ENCODE results near the gene LRMDA. TPM values are rescaled to one million over a fixed set of nuclear protein-coding genes. Genes with fewer than 3 reads are reported as not detected.

Gene LRMDA
- polyA plus RNA-seq, 4 donors = 19.1 to 23.0 (median 20.7) TPM

DNA sequence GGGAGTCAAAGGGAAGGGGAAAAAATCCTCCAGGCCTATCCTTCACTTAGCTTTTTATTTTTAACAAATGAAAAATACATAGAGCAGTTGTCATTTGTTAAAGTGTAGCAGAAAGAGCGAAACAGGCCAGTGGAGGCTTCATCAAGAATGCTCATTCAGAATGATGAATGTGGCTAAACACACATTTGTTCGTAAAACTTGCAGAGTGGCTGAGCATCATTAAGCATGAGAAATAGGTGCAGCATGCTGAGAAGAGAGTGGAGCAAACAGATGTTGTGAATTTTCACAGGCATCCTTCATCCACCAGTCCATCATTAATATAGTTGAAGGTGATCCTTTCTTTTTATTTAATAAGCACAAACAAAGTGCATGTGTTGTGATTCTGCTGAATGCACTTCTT lies 407.6 kb downstream of the LRMDA start:
- DNase-seq (ENCODE audit: low read depth in 4 of 4, low spot score in 3 of 4) = no peak

DNA sequence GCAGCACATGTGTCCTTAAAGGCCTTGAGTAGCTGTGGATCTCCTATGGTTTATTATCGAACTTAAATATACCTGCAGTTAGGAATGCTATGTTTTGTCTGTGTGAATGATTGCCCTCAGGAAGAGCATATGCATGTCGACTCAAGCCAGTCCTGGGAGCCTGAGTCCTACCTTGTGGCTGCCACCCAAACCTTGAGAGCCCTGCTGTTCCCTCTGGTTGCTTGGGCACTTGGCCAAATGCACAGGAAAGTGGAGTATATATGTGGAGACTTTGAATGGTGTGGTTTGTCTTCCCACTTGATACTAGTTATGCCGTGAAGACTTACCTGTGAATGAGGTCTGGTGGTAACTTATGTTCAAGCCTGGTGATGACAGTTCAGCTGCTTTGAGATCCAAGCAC lies 409.8 kb downstream of the LRMDA start:
- DNase-seq (ENCODE audit: low read depth in 4 of 4, low spot score in 3 of 4) = no peak

DNA sequence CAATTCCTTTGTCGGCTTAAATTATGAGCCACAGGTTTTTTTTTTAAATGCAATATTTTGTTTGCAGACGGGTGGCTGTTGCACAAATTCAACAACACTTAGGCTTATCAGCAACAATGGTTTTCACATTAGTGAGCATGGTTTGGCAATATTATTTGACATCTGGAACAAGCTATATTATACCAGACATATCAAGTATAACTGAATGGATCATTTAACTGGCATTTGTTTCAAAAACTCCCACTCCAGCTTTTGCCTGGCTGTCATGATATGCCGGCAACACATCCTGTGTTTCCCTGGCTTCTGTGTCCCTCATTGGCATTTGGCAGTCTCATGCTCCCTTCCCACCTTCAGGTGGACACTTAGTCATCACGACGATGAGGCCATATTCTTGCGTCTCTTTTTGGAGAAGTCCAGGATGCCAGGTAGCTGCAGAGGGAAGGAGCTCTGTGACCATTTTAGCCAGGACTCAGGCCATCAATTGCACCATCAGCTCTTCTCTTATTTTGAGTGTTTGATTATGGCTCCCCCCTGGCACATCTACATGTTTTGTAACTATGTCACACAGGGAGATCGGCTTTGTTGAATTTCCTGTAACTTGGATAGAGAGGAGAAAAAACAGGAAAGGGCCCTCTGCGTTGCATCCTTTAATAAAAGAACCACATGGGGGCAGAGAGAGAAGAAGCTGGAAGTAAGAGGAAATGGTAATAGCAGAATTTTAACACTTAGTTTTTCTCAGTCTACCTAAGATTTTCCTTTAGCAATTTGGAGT lies 413.9 kb downstream of the LRMDA start:
- no peak for DNase-seq (ENCODE audit: low read depth in 4 of 4, low spot score in 3 of 4)

DNA sequence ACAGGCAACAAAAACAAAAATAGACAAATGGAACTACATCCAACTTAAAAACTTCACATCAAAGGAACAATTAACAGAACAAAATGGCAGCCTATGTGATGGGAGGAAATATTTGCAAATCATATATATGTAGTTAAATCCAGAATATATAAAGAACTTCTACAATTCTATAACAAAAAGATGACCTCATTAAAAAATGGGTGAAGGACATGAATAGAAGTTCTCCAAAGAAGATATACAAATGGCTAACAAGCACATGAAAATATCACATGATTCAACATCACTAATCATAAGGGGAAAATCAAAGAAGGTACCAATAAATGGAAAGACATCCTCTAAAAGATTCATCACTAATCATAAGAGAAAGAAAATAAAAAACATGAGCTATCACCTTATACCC lies 416.1 kb downstream of the LRMDA start:
- DNase-seq (ENCODE audit: low read depth in 4 of 4, low spot score in 3 of 4) = no peak

DNA sequence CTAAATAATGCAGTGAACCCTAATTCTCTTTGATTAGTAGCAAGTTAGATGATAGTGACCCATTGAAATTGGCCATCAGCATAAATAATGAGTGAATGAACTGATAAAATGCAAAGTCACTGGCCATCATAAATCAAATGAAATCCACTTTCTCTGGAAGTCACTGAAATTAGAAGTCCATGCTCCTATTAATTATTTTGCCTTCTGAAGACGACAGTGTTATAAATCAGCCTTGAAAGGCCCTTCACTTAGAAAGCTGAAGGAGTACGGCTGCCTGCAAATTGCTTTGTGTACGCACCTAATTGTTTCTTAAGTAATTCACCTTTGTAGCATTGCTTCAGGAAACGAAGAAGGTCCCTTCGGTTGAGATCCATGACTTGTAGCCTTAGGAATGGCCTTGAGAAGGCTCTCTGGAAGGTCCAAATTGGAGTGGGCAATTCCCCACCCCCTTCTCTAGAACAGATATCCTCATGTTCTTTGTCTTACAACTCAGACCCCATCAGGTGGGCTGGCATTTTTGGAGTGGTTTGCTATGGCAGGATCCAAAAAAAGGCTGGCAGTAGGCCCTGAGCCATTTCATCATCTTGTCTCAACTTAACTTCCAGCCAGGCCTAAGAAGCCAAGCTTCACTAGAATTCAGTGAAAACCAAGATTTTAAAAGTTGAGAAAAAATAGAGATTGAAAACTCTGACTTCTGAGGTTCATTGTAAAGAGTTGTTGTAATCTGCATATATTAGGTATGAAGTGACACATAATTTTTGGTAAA lies 420.3 kb downstream of the LRMDA start:
- no peak for DNase-seq (ENCODE audit: low read depth in 4 of 4, low spot score in 3 of 4)

DNA sequence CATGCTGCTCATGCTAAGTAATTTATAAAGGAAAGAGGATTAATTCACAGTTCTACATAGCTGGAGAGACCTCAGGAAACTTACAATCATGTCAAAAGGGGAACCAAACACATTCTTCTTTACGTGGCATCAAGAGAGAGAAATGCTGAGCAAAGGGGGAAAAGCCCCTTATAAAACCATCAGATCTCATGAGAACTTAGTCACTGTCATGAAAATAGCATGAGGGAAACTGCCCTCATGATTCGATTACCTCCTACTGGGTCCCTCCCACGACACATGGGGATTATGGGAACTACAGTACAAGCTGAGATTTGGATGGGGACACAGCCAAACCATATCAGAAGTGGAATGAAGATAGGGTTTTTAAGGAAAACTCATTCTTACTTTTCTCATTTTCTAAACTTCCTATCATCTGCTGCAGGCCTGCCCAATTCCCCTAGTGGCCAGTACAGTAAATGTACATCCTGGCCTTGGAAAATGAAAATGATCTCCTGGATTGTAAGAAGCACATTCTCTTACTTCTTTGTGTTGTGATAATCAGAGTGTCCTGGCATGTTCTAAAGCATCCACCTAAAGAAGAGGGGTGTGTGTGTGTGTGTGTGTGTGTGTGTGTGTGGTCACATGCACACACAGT lies 421.5 kb downstream of the LRMDA start:
- DNase-seq (ENCODE audit: low read depth in 4 of 4, low spot score in 3 of 4) = no peak

DNA sequence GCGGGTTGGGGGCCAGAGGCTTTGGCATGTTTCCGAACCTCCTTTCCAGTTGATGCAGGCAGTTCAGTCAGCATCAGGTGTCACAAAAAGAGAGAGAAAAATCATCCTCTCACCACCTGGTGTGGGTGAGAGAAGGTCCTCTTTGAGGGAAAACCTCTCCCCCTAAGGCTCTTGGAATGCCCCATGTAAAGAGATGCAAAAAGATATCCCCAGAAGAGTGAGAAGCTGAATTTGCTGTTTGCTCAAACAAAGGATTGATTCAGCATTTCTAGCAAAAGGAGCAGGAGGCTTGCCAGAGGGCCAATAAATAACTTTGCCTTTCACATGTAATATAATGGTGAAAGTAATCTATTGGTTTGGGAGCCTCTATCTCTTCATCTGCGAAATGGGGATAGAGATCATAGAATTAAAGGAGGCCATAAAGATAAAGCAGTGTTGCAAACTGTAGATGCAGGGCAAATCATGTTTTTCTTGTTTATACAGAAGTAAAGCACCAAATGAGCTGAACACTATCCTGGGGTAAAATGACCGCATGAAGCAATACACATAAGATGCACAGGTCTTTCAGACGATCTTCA lies 425.9 kb downstream of the LRMDA start:
- no peak for DNase-seq (ENCODE audit: low read depth in 4 of 4, low spot score in 3 of 4)

DNA sequence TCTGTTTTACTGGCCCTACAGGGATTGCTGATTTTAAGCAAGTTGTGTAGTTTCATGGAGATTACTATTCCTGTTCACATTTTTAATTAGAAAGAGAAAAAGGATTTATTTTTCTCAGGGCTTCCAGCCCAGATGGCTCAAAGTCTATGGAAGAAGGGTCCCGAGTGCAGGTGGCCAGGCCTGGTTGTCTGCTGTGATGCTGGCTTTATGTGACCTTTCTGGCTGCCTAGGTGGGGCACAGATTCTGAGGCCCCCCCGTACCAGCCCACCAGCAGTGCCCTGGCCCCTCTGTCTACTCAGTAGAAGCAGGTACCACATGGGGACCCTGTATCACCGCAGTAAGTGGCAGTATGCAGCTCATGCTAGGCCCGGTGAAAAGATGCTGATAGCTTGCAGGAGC lies 426.5 kb downstream of the LRMDA start:
- DNase-seq (ENCODE audit: low read depth in 4 of 4, low spot score in 3 of 4) = no peak

DNA sequence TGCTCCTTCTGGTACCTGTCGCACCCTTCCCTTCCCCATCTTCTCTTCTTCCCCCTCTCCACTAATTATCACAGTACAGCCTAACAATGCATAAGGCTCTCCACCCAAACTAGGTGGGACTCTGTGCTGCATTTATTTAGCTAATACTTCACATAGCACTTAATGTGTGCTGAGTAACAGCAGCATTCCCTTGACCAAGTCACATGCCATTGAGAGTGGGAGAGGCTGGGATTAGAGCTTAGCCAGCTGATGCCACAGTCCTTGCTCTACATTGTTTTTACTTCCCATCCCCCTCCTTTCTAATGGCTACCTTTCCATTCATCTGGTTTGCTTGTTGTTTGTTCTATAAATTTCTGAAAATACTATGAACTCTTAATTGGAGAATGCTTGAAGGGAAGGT lies 426.9 kb downstream of the LRMDA start:
- DNase-seq (ENCODE audit: low read depth in 4 of 4, low spot score in 3 of 4) = no peak

DNA sequence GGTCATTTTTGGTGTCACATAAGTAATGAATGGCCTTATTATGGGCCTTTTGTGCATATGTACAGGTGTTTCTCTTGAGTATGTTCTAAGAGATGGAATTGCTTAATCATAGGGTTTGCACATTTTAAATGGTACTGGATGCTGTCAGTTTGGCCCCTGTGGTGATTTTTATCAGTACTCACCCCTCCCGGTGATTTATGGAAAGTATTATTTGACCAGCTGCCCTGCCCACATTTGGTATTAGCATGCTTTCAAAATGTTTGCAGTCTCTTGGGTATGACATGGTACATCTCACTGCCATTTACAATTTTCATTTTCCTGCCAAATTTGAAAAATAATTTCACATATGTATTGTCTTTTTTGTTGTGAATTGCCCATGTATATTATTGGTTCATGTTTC lies 427.7 kb downstream of the LRMDA start:
- no peak for DNase-seq (ENCODE audit: low read depth in 4 of 4, low spot score in 3 of 4)

DNA sequence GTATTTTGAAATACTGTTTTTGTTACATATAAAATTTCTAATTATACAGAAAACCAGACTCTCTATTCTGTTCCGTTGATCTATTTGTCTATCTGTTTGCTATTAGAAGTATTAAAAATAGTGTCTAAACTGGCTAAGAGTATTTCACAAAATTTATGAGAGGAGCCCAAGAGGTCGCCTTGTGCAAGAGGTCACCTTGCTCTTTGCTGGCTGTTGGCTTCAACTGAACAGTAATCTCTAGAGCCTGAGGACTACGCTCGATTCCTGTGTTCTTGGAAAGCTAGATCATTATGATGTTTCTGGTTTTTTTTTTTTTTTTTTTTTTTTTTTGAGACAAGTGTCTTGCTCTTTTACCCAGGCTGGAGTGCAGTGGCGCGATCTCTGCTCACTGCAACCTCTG lies 428.6 kb downstream of the LRMDA start:
- no peak for DNase-seq (ENCODE audit: low read depth in 4 of 4, low spot score in 3 of 4)

DNA sequence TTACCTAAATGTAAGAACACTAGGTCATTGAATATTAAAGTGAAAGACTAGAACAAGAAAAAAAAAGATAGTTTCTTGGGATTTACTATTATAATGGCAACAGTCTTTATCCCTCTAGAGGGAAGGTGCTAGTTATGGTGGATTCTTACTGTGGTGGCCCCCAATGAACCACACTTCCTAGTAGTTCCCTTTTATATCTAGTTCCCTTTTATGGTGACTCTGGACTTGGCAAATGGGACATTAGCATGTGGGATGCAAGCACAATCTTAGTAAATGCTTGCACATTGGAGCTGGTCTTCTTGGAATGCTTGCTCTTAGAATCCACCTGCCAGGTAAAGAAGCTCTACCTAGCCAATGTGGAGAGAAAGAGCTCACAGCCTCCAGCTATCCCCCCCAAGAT lies 430.2 kb downstream of the LRMDA start:
- no peak for DNase-seq (ENCODE audit: low read depth in 4 of 4, low spot score in 3 of 4)

DNA sequence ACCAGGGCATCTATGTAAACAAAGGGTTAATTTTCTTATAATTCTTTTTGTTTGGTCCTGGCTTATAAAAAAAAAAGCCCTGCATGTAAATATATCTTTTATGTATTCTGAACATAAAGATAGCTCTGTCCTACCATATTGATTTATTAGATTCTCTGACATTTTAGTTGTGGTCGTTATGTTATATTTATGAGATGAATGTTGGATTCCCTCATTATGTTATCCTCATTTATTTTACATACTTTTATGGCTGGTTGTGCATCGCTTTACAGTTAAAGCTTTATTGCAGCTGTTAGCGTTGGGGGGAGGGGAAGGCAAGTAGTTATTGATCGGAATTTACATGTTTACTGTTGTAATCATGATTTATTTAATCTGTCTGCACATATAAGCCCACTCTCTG lies 431.5 kb downstream of the LRMDA start:
- no peak for DNase-seq (ENCODE audit: low read depth in 4 of 4, low spot score in 3 of 4)

DNA sequence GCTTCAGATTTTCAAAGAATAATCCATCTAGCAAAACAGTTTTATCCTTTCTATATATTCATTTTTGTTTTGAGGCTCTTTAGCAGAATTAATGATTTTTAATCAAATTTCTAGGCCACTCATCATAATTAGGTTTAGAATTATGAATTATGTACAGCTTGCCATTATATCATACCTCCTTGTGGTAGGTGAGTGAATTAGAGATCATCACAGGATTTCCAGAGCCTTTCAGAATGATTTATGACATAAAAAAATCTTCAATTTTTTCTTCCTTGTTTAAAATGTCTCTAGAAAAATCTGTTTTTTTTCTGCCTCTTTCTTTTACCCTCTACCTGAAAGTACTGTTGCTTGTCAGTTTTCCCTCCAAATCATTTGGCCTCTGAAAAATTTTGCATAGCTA lies 433.3 kb downstream of the LRMDA start:
- DNase-seq (ENCODE audit: low read depth in 4 of 4, low spot score in 3 of 4) = no peak

DNA sequence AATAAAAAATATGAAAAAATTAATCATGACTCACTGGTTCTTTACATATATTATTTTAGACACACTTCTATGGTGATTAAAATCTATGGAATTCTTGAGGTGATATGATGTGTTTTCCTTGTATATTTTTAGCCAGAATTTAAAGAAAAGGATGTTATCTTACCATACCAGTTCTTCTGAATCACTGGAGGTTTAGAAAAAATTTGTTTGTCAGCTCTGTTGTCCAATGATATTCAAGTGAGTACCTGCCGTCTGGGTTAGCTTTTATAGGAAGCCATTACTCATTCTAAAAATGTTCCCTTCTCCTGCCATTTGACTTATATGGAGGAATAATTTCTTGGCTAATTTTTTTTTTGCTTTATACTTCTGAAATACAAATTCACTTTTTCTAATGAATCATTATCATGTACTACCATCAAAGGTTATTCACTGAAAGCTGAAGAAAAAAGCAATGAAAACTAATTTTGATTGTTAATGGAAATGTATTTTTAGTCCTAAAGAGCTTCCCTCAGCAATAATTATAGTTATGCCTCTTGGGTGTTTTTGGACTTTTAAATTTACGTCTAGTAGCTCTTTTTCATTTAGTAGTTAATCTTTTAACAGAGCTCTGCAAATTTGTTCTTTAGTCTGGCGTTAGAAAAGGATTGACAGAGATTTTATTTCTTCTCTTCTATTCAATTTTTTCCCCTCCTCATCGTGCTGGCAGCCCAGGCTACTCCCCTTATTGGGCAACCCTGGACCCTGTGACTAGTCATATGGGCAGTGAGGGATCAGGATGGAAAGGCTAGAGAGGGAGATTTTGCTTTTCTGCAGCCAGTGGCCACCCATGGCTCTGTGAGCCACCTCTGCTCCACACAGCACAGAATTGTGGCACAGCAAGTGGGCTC lies 434.2 kb downstream of the LRMDA start:
- no peak for DNase-seq (ENCODE audit: low read depth in 4 of 4, low spot score in 3 of 4)

DNA sequence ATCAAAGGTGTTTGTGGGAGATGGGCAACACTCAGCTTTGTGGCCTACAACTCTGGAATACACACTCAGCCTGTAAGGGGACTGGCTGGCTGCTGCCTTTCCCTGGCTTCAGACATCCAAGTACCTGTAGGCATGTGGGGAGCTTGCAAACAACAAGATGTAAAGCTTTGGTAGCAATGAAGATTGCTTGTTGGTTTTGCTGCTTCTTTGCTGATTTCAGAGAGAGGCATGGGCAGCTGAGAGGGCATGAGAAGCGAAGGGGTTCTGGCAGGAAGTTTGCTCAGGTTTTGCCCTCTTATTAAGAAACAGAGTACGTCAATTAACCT lies 434.8 kb downstream of the LRMDA start:
- DNase-seq (ENCODE audit: low read depth in 4 of 4, low spot score in 3 of 4) = no peak

DNA sequence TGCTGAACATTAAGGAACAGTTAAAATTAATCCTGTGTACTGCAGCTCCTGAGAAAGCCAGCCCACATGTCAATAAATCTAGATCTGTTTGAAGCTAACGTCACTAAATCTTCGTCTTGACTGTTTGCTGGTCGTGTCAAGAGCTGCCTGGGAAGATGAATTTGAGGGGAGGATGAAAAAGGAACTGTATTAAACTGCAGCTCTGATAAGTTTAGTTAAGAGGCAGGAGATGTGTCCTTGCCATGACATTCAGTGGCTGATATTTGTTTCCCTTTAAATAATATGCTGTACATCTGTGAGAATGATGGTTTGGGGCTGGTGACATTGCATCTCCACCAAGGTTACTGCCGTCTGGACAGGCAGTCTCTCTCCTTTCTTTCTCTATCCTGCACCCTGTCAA lies 435.3 kb downstream of the LRMDA start:
- DNase-seq (ENCODE audit: low read depth in 4 of 4, low spot score in 3 of 4) = no peak

DNA sequence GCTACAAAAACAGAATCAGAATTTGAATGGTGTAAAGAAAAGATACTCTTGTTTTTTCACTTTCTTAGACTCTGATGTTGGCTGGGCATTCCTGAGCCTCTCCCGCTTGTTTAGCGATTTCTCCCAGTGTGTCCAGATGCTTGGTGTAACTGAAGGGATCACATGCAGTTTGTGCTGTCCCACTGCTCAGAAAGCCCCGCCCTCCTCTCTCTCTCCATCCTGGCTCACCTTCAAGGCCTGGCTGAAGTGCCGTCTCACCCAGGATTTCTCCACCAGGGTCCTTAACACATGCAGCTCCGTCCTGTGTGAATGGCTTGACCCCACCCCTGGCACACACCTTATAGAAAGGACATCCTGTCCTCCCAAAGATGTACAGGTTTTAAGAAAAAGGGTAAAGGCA lies 437.1 kb downstream of the LRMDA start:
- no peak for DNase-seq (ENCODE audit: low read depth in 4 of 4, low spot score in 3 of 4)

DNA sequence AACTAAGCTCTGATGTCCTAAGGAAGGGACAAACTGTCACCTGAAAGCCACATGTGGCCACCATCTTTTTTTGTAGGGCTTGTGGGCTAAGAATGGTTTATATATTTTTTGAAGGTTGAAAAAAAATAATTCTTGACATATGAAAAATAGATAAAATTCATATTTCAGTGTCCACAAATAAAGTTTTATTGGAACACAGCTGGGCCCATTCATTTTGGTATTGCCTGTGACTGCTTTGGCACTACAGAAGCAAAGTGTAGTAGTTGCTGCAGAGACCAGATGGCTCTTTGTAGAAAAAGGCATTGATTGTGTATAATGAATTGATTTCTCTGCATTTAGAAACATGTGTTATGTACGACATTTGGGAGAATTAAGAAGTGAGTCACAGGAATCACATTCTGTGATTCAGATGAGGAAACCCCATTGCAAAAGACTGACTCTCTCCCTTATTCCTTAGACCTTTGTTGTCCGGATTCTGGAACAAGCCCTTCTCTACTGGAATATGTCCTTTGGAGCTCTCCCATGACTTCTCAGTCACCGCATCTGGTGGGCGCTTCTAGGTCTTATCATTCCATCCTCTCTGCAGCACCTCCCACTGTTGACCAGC lies 438.7 kb downstream of the LRMDA start:
- no peak for DNase-seq (ENCODE audit: low read depth in 4 of 4, low spot score in 3 of 4)

DNA sequence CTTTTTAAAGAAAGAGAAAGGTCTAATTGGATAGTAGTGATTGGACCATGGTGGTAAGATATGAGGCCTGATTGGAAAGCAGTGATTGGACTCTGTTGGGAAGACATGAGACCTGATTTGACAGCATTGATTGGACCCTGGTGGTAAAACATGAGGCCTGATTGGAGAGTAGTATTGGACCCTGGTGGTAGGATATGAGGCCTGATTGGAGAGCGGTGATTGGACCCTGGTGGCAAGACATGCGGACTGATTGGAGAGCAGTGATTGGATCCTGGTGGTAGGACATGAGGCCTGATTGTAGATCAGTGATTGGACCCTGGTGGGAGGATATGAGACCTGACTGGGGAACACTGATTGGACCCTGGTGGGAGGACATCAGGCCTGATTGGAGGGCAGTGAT lies 444.3 kb downstream of the LRMDA start:
- no peak for DNase-seq (ENCODE audit: low read depth in 4 of 4, low spot score in 3 of 4)
